ENCODE data around the gene SPAG16.
"Not testable (repeated sequence)": the region's sequence is repeated elsewhere in the genome, so short reads cannot be mapped to it uniquely, and the experiment has no call there.

The SPAG16 gene

GRCh38 chr2:213336253-213336770 lies 52.0 kb downstream of the SPAG16 start:
- no peak for DNase-seq
- H3K56ac ChIP-seq (ENCODE audit: low read length): no peak overlapping the region
- no peaks in the 10 kb centered on the region for H3K79me1 ChIP-seq (ENCODE audit: low read length)
- no peak overlapping the region for H2BK15ac ChIP-seq (replicated peaks; ENCODE audit: low read depth)
- H3K4me2 ChIP-seq (ENCODE audit: low read length): no peak overlapping the region
- H4K8ac ChIP-seq (ENCODE audit: low read depth, low read length): no peak overlapping the region
- no peak overlapping the region for H2BK5ac ChIP-seq (ENCODE audit: low read length)
- no peak overlapping the region for H2BK120ac ChIP-seq (ENCODE audit: low read depth, low read length)
- no peaks in the 10 kb centered on the region for H3K4me1 ChIP-seq (ENCODE audit: control insufficient read depth, low read depth, low read length)
- no peak overlapping the region for H3K4ac ChIP-seq (ENCODE audit: low read depth, low read length)
- no peaks in the 10 kb centered on the region for H3K79me2 ChIP-seq (ENCODE audit: control insufficient read depth, insufficient read depth, low read length)
- H3K27me3 ChIP-seq (ENCODE audit: insufficient read depth, low read length, poor library complexity): no peaks in the 10 kb centered on the region
- H3K9ac ChIP-seq (ENCODE audit: low read length): no peak overlapping the region
- H3K4me3 ChIP-seq (ENCODE audit: low read length): no peak overlapping the region
- H3K18ac ChIP-seq (ENCODE audit: low read length): no peak overlapping the region
- no peaks in the 10 kb centered on the region for H3K36me3 ChIP-seq (ENCODE audit: control insufficient read depth, insufficient read depth, low read length)
- H3K27ac ChIP-seq (ENCODE audit: low read depth, low read length): no peak overlapping the region
- H3K23ac ChIP-seq (ENCODE audit: low read length): no peak overlapping the region
- WGBS (ENCODE audit: extremely low coverage, insufficient coverage, low lambda C conversion rate): no CpG with 5 or more reads among the region's 4 CpGs
- no peak overlapping the region for H4K5ac ChIP-seq (ENCODE audit: low read length)
- no peak overlapping the region for H2AK5ac ChIP-seq (ENCODE audit: low read length)

GRCh38 chr2:213353419-213353818 lies 69.2 kb downstream of the SPAG16 start:
- Histone ChIP-seq H3K56ac (ENCODE audit: low read length) (no peak overlapping the region), H2BK15ac (replicated peaks; ENCODE audit: low read depth) (no peak overlapping the region), H4K8ac (ENCODE audit: low read depth, low read length) (no peak overlapping the region), H3K79me2 (ENCODE audit: control insufficient read depth, insufficient read depth, low read length) (no peaks in the 10 kb centered on the region), H3K18ac (ENCODE audit: low read length) (no peak overlapping the region), H2AK5ac (ENCODE audit: low read length) (no peak overlapping the region), H2BK5ac (ENCODE audit: low read length) (no peak overlapping the region), H3K79me1 (ENCODE audit: low read length) (no peaks in the 10 kb centered on the region), H3K4me2 (ENCODE audit: low read length) (no peak overlapping the region), H3K4ac (ENCODE audit: low read depth, low read length) (no peak overlapping the region), H3K9ac (ENCODE audit: low read length) (no peak overlapping the region), H3K4me3 (ENCODE audit: low read length) (no peak overlapping the region), H3K27ac (ENCODE audit: low read depth, low read length) (no peak overlapping the region), H3K36me3 (ENCODE audit: control insufficient read depth, insufficient read depth, low read length) (no peaks in the 10 kb centered on the region), H4K5ac (ENCODE audit: low read length) (no peak overlapping the region), H3K27me3 (ENCODE audit: insufficient read depth, low read length, poor library complexity) (no peaks in the 10 kb centered on the region), H2BK120ac (ENCODE audit: low read depth, low read length) (no peak overlapping the region), H3K4me1 (ENCODE audit: control insufficient read depth, low read depth, low read length) (no peaks in the 10 kb centered on the region), H3K23ac (ENCODE audit: low read length) (no peak overlapping the region)
- no CpG with 5 or more reads among the region's 2 CpGs for WGBS (ENCODE audit: extremely low coverage, insufficient coverage, low lambda C conversion rate)
- DNase-seq: peak; percentile 10

DNA sequence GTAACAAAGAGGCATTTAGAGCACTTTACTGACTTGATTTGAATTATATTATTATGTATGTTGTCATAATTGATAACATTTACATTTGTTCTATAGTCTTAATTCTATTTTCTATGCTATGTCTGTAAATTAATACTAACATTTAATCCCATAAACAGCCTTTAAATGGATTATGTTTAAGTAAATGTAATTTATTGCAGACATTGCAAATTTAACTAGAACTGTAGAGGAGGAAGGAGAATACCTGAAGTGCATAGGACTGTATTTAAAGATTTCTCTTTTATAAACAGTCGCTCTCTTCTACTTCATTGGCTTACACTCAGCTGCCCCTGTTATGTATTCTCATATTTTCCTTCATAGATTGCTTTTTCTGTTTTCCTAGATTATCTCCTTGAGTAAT lies 92.4 kb downstream of the SPAG16 start:
- no peaks in the 10 kb centered on the region for H3K4me1 ChIP-seq (ENCODE audit: control insufficient read depth, low read depth, low read length)
- no peak overlapping the region for H4K5ac ChIP-seq (ENCODE audit: low read length)
- H3K4me3 ChIP-seq (ENCODE audit: low read length): no peak overlapping the region
- WGBS (ENCODE audit: extremely low coverage, insufficient coverage, low lambda C conversion rate): no CpG with 5 or more reads among the region's 1 CpG
- H3K23ac ChIP-seq (ENCODE audit: low read length): no peak overlapping the region
- no peak overlapping the region for H3K27ac ChIP-seq (ENCODE audit: low read depth, low read length)
- no peaks in the 10 kb centered on the region for H3K79me2 ChIP-seq (ENCODE audit: control insufficient read depth, insufficient read depth, low read length)
- H3K27me3 ChIP-seq (ENCODE audit: insufficient read depth, low read length, poor library complexity): no peaks in the 10 kb centered on the region
- no peak for DNase-seq
- H3K36me3 ChIP-seq (ENCODE audit: control insufficient read depth, insufficient read depth, low read length): no peaks in the 10 kb centered on the region
- H3K79me1 ChIP-seq (ENCODE audit: low read length): no peaks in the 10 kb centered on the region
- no peak overlapping the region for H3K4ac ChIP-seq (ENCODE audit: low read depth, low read length)
- H2BK5ac ChIP-seq (ENCODE audit: low read length): no peak overlapping the region
- H3K18ac ChIP-seq (ENCODE audit: low read length): no peak overlapping the region
- H3K4me2 ChIP-seq (ENCODE audit: low read length): no peak overlapping the region
- no peak overlapping the region for H2BK15ac ChIP-seq (replicated peaks; ENCODE audit: low read depth)
- H4K8ac ChIP-seq (ENCODE audit: low read depth, low read length): no peak overlapping the region
- H3K56ac ChIP-seq (ENCODE audit: low read length): no peak overlapping the region
- H2AK5ac ChIP-seq (ENCODE audit: low read length): no peak overlapping the region
- no peak overlapping the region for H2BK120ac ChIP-seq (ENCODE audit: low read depth, low read length)
- no peak overlapping the region for H3K9ac ChIP-seq (ENCODE audit: low read length)

GRCh38 chr2:213407027-213407426 lies 122.8 kb downstream of the SPAG16 start:
- H3K23ac ChIP-seq (ENCODE audit: low read length); H3K79me2 ChIP-seq (ENCODE audit: control insufficient read depth, insufficient read depth, low read length); H3K4me1 ChIP-seq (ENCODE audit: control insufficient read depth, low read depth, low read length); H3K4me3 ChIP-seq (ENCODE audit: low read length); H3K27ac ChIP-seq (ENCODE audit: low read depth, low read length); H2BK120ac ChIP-seq (ENCODE audit: low read depth, low read length); DNase-seq; H3K4me2 ChIP-seq (ENCODE audit: low read length); H3K9ac ChIP-seq (ENCODE audit: low read length); H3K79me1 ChIP-seq (ENCODE audit: low read length); H4K8ac ChIP-seq (ENCODE audit: low read depth, low read length); H2BK5ac ChIP-seq (ENCODE audit: low read length); H2BK15ac ChIP-seq (replicated peaks; ENCODE audit: low read depth); H3K18ac ChIP-seq (ENCODE audit: low read length); H3K56ac ChIP-seq (ENCODE audit: low read length); H4K5ac ChIP-seq (ENCODE audit: low read length); H3K36me3 ChIP-seq (ENCODE audit: control insufficient read depth, insufficient read depth, low read length); H2AK5ac ChIP-seq (ENCODE audit: low read length); H3K27me3 ChIP-seq (ENCODE audit: insufficient read depth, low read length, poor library complexity); H3K4ac ChIP-seq (ENCODE audit: low read depth, low read length): not testable (repeated sequence)
- WGBS (ENCODE audit: extremely low coverage, insufficient coverage, low lambda C conversion rate): no CpG with 5 or more reads among the region's 9 CpGs

GRCh38 chr2:213408426-213409070 lies 124.3 kb downstream of the SPAG16 start:
- not testable (repeated sequence) for H3K4me3 ChIP-seq (ENCODE audit: low read length); H4K8ac ChIP-seq (ENCODE audit: low read depth, low read length); H3K27me3 ChIP-seq (ENCODE audit: insufficient read depth, low read length, poor library complexity); H3K4me2 ChIP-seq (ENCODE audit: low read length); H3K9ac ChIP-seq (ENCODE audit: low read length); H2AK5ac ChIP-seq (ENCODE audit: low read length); H3K56ac ChIP-seq (ENCODE audit: low read length); H3K27ac ChIP-seq (ENCODE audit: low read depth, low read length); H3K36me3 ChIP-seq (ENCODE audit: control insufficient read depth, insufficient read depth, low read length); H3K23ac ChIP-seq (ENCODE audit: low read length); H2BK120ac ChIP-seq (ENCODE audit: low read depth, low read length); H3K79me1 ChIP-seq (ENCODE audit: low read length); H3K4ac ChIP-seq (ENCODE audit: low read depth, low read length); H2BK15ac ChIP-seq (replicated peaks; ENCODE audit: low read depth); H2BK5ac ChIP-seq (ENCODE audit: low read length); H3K4me1 ChIP-seq (ENCODE audit: control insufficient read depth, low read depth, low read length); H3K79me2 ChIP-seq (ENCODE audit: control insufficient read depth, insufficient read depth, low read length); H4K5ac ChIP-seq (ENCODE audit: low read length); H3K18ac ChIP-seq (ENCODE audit: low read length)
- no CpG with 5 or more reads among the region's 6 CpGs for WGBS (ENCODE audit: extremely low coverage, insufficient coverage, low lambda C conversion rate)
- DNase-seq: peak; percentile 30

GRCh38 chr2:213410687-213411086 lies 126.4 kb downstream of the SPAG16 start:
- H3K4me3 ChIP-seq (ENCODE audit: low read length); DNase-seq; H3K27me3 ChIP-seq (ENCODE audit: insufficient read depth, low read length, poor library complexity); H2BK120ac ChIP-seq (ENCODE audit: low read depth, low read length); H3K9ac ChIP-seq (ENCODE audit: low read length); H3K36me3 ChIP-seq (ENCODE audit: control insufficient read depth, insufficient read depth, low read length); H2AK5ac ChIP-seq (ENCODE audit: low read length); H3K18ac ChIP-seq (ENCODE audit: low read length); H3K79me1 ChIP-seq (ENCODE audit: low read length); H3K4me1 ChIP-seq (ENCODE audit: control insufficient read depth, low read depth, low read length); H3K4ac ChIP-seq (ENCODE audit: low read depth, low read length); H3K27ac ChIP-seq (ENCODE audit: low read depth, low read length); H2BK5ac ChIP-seq (ENCODE audit: low read length); H3K56ac ChIP-seq (ENCODE audit: low read length); H4K8ac ChIP-seq (ENCODE audit: low read depth, low read length); H2BK15ac ChIP-seq (replicated peaks; ENCODE audit: low read depth); H3K79me2 ChIP-seq (ENCODE audit: control insufficient read depth, insufficient read depth, low read length); H3K23ac ChIP-seq (ENCODE audit: low read length); H4K5ac ChIP-seq (ENCODE audit: low read length); H3K4me2 ChIP-seq (ENCODE audit: low read length): not testable (repeated sequence)
- no CpG with 5 or more reads among the region's 9 CpGs for WGBS (ENCODE audit: extremely low coverage, insufficient coverage, low lambda C conversion rate)
